Loucy (cell line): Measurements from ENCODE around the gene NAGLU.

Source experiments
- H2AFZ ChIP-seq: fragments of 200-600 bp; sonication (generic); 2 replicates; pipeline ENCODE4 v1.6.0; 2016; ENCODE audit warnings: antibody characterized with exemption, mild to moderate bottlenecking, low read length, moderate library complexity
- H3F3A ChIP-seq: fragments of 200-600 bp; 2 replicates; pipeline ENCODE4 v1.6.0; 2016; ENCODE audit warnings: antibody characterized with exemption, low read depth, mild to moderate bottlenecking
- H3K27me3 ChIP-seq: fragments of 200-600 bp; sonication (generic); 2 replicates; pipeline ENCODE4 v1.6.1; 2014; ENCODE audit warnings: low read length, mild to moderate bottlenecking; ENCODE audit not compliant: insufficient read depth, poor library complexity, severe bottlenecking
- H3K36me3 ChIP-seq: fragments of 200-600 bp; sonication (generic); 2 replicates; pipeline ENCODE4 v1.6.1; 2016; ENCODE audit warnings: low read length; ENCODE audit not compliant: insufficient read depth
- H3K4me1 ChIP-seq: fragments of 200-600 bp; sonication (generic); 2 replicates; pipeline ENCODE4 v1.5.1; 2014; ENCODE audit warnings: low read length, mild to moderate bottlenecking; ENCODE audit not compliant: insufficient read depth, poor library complexity, severe bottlenecking
- H3K4me2 ChIP-seq: fragments of 200-600 bp; sonication (generic); 2 replicates; pipeline ENCODE4 v1.6.0; 2014; ENCODE audit warnings: antibody characterized with exemption, low read length, low read depth, mild to moderate bottlenecking; ENCODE audit not compliant: poor library complexity, severe bottlenecking
- H3K4me3 ChIP-seq: fragments of 200-600 bp; sonication (generic); 2 replicates; pipeline ENCODE4 v1.5.1; 2014; ENCODE audit warnings: low read length, mild to moderate bottlenecking, mixed read lengths; ENCODE audit not compliant: poor library complexity, severe bottlenecking
- H3K79me2 ChIP-seq: fragments of 200-600 bp; sonication (generic); 2 replicates; pipeline ENCODE4 v1.6.1; 2014; ENCODE audit warnings: low read length; ENCODE audit not compliant: insufficient read depth
- H3K9ac ChIP-seq: fragments of 200-600 bp; sonication (generic); 2 replicates; pipeline ENCODE4 v1.6.0; 2014; ENCODE audit warnings: mild to moderate bottlenecking, low read depth, low read length, moderate library complexity; ENCODE audit not compliant: poor library complexity, severe bottlenecking
- H3K9me2 ChIP-seq: fragments of 200-600 bp; sonication (generic); replicated peaks from 2 replicates; pipeline ENCODE4 v1.6.1; 2016; ENCODE audit warnings: low read depth, low read length, mixed read lengths
- H3K9me3 ChIP-seq: fragments of 200-600 bp; sonication (generic); 2 replicates; pipeline ENCODE4 v1.6.1; 2014; ENCODE audit warnings: mild to moderate bottlenecking, antibody characterized with exemption, low read length, low read depth; ENCODE audit not compliant: insufficient read depth
- H4K20me1 ChIP-seq: fragments of 200-600 bp; sonication (generic); 2 replicates; pipeline ENCODE4 v1.6.0; 2014; ENCODE audit warnings: antibody characterized with exemption, low read length, mild to moderate bottlenecking; ENCODE audit not compliant: insufficient read depth, poor library complexity, severe bottlenecking
- EZH2phosphoT487 ChIP-seq: fragments of 200-600 bp; IDR thresholded peaks from 2 replicates; pipeline ENCODE4 v1.6.1; 2018; ENCODE audit warnings: antibody characterized with exemption, mild to moderate bottlenecking, moderate library complexity, borderline replicate concordance
- TF ChIP-seq, protein P1 (sequence below): fragments of 200-600 bp; sonication (generic); conservative IDR thresholded peaks from 2 replicates; pipeline ENCODE4 v1.5.1; 2014; ENCODE audit warnings: mild to moderate bottlenecking, antibody characterized with exemption, low read length

The NAGLU gene

DNA sequence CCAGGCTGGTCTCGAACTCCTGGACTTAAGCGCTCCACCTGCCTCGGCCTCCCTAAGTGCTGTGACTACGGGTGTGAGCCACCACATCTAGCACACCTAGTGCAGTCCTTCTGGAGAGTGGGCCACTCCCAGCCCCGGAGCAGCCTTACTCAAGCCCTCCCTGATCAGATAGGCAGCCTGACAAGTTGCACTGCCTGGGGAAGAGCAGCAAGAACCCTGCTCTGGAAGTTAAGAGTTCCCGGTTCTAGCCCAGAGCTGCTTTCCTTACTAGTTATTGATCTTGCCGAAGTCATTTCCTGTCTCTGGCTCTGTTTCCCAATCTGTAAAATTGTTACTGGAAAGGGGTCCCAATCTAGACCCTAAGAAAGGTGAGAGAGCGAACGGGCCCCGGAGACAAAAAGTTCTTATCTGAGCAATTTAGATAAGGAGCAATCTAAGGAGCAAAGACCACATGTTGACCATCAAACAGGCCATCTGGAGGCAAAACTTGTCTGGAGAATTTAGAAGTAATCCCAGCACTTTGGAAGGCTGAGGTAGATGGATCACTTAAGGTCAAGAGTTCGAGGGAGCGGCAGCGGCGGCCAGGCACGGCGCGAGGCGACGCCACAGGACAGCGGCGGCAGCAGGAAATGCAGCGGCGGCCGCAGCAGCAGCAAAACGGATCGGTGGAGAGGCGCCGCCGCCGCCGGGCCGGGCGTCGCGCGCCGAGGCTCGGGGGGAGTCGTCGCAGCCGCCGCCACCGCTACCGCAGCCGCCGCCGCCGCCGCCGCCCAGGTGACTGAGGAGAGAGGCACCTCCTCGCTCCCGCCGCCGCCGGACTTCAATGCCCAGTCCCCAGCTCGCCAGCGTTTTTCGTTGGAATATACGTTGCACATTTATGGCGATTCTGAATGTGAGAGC is 4.3 kb upstream of the NAGLU start:
- Histone ChIP-seq H3K9ac (peak overlapping the region; percentile 75), H2AFZ (peak overlapping the region; percentile 74), H3K4me2 (peak overlapping the region; percentile 72), H3K9me3 (no peaks in the 10 kb centered on the region), H3K27me3 (no peaks in the 10 kb centered on the region), H3K4me1 (peaks cover 40% of the 10 kb centered on the region), H4K20me1 (no peaks in the 10 kb centered on the region), H3K79me2 (peaks cover 20% of the 10 kb centered on the region), H3K4me3 (peak overlapping the region; percentile 69), H3F3A (peaks cover 17% of the 10 kb centered on the region), H3K9me2 (no peaks in the 10 kb centered on the region), H3K36me3 (no peaks in the 10 kb centered on the region)
- TF ChIP-seq, protein P1, sequence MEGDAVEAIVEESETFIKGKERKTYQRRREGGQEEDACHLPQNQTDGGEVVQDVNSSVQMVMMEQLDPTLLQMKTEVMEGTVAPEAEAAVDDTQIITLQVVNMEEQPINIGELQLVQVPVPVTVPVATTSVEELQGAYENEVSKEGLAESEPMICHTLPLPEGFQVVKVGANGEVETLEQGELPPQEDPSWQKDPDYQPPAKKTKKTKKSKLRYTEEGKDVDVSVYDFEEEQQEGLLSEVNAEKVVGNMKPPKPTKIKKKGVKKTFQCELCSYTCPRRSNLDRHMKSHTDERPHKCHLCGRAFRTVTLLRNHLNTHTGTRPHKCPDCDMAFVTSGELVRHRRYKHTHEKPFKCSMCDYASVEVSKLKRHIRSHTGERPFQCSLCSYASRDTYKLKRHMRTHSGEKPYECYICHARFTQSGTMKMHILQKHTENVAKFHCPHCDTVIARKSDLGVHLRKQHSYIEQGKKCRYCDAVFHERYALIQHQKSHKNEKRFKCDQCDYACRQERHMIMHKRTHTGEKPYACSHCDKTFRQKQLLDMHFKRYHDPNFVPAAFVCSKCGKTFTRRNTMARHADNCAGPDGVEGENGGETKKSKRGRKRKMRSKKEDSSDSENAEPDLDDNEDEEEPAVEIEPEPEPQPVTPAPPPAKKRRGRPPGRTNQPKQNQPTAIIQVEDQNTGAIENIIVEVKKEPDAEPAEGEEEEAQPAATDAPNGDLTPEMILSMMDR: peak; percentile 26; the same call in 1 of the 2 replicates
- TF ChIP-seq EZH2phosphoT487: no peak

- Histone ChIP-seq H3K9ac (peak overlapping the region; percentile 75), H3K9me3 (no peaks in the 10 kb centered on the region), H3K4me2 (peak overlapping the region; percentile 88), H3K36me3 (no peaks in the 10 kb centered on the region), H2AFZ (peak overlapping the region; percentile 44; the same call in 1 of the 2 replicates), H3K4me3 (peak overlapping the region; percentile 84), H3F3A (peaks cover 12% of the 10 kb centered on the region), H4K20me1 (peaks cover 8% of the 10 kb centered on the region), H3K4me1 (peaks cover 41% of the 10 kb centered on the region), H3K9me2 (no peaks in the 10 kb centered on the region), H3K27me3 (no peaks in the 10 kb centered on the region), H3K79me2 (peaks cover 41% of the 10 kb centered on the region)
- TF ChIP-seq EZH2phosphoT487: no peak
- TF ChIP-seq, protein P1: no peak
These were observed 640 bp upstream of the NAGLU start for GRCh38 chr17:42535155-42536047.

DNA sequence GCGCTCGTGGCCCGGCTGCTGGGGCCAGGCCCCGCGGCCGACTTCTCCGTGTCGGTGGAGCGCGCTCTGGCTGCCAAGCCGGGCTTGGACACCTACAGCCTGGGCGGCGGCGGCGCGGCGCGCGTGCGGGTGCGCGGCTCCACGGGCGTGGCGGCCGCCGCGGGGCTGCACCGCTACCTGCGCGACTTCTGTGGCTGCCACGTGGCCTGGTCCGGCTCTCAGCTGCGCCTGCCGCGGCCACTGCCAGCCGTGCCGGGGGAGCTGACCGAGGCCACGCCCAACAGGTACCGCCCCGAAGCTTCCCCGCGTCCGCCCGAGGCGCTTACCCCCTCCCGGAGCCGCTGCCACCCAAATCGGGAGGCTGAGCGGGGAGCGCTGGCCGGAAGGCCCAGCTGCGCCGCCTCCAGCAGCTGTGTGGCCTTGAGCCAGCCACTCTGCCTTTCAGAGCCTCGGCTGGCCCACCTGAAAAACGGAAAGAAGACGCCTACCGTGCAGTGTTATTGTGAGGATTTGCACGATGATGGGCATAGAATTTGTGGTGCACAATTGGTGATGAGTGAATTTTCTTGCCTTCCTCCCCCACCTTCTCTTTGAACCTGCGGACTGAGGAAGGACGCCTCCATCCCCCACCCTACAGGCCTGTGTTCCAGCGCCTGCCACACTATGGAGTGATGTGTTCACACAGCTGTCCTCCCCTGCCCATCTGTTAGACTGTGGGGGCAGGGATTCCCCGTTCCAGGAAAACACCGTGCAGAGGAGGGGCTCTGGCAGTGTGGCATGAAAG is 523 bp downstream of the NAGLU start:
- H3K9me3 ChIP-seq: no peaks in the 10 kb centered on the region
- peak overlapping the region; percentile 32; the same call in 1 of the 2 replicates for H2AFZ ChIP-seq
- peak overlapping the region; percentile 96 for H3K4me2 ChIP-seq
- peaks cover 40% of the 10 kb centered on the region for H3K4me1 ChIP-seq
- no peaks in the 10 kb centered on the region for H3K9me2 ChIP-seq
- peak overlapping the region; percentile 91 for H3K9ac ChIP-seq
- H3K36me3 ChIP-seq: no peaks in the 10 kb centered on the region
- H3K4me3 ChIP-seq: peak overlapping the region; percentile 84
- no peak for TF ChIP-seq EZH2phosphoT487
- TF ChIP-seq, protein P1: no peak
- no peaks in the 10 kb centered on the region for H3K27me3 ChIP-seq
- peaks cover 8% of the 10 kb centered on the region for H4K20me1 ChIP-seq
- peaks cover 2% of the 10 kb centered on the region; the same call in 1 of the 2 replicates for H3F3A ChIP-seq
- H3K79me2 ChIP-seq: peaks cover 41% of the 10 kb centered on the region
